Measurements from ENCODE around the gene HCST.

Gene HCST

DNA sequence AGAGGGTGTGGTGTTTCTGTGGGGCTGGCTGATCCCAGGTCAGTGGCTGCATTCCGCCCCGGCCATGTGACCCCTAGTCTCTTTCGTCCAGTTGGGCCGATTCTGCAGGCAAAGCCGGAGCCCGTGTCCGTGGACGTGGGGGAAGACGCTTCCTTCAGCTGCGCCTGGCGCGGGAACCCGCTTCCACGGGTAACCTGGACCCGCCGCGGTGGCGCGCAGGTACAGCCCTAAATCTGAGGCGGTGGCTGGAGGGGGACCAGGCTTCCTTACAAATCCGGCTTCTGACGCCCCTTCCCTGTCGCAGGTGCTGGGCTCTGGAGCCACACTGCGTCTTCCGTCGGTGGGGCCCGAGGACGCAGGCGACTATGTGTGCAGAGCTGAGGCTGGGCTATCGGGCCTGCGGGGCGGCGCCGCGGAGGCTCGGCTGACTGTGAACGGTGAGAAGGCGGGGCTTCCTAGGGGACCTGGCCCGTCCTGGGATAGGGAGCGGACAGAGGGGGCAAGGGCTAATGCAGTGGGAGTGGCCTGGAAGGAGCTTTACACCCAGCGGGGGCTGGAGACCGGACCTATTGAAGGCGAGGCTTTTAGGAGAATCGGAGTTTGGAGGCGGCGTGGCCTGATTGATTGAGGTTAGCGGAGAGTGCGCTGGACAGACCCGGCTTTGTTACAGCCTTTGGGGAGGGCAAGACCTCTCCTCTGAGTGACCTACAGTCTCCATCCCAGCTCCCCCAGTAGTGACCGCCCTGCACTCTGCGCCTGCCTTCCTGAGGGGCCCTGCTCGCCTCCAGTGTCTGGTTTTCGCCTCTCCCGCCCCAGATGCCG, 41.3 kb upstream of the HCST start:
- no peak overlapping the region for H3K4me3 ChIP-seq
- no peak for DNase-seq (ENCODE audit: low spot score)
- H3K27ac ChIP-seq: no peak overlapping the region
- TF ChIP-seq CTCF (IDR thresholded peaks at IDR 0.05): no peak

DNA sequence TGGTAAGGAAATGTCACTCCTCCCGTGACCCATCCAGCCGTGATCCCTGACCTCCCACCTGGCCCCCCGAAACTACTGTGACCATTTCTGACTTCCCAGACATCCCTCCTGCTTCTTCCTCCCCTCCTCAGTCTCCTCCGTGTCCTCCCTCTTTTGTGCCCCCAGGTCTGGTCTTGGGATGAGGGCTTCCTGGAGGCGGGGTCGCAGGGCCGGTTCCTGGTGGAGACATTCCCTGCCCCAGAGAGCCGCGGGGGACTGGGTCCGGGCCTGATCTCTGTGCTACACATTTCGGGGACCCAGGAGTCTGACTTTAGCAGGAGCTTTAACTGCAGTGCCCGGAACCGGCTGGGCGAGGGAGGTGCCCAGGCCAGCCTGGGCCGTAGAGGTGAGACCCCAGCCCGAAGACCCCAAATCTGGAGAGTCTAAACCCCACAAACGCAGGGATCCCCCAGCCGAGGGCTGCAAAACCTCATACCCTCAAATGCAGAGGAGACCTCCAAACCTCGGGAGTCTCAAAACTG, 40.6 kb upstream of the HCST start:
- H3K4me3 ChIP-seq: no peak overlapping the region
- no peak for DNase-seq (ENCODE audit: low spot score)
- no peak for TF ChIP-seq CTCF (IDR thresholded peaks at IDR 0.05)
- H3K27ac ChIP-seq: no peak overlapping the region

- no peak for DNase-seq (ENCODE audit: low spot score)
- H3K4me3 ChIP-seq: no peak overlapping the region
- no peak for TF ChIP-seq CTCF (IDR thresholded peaks at IDR 0.05)
- H3K27ac ChIP-seq: no peak overlapping the region
Observed at GRCh38 chr19:35862528-35862927, 39.8 kb upstream of the HCST start.

DNA sequence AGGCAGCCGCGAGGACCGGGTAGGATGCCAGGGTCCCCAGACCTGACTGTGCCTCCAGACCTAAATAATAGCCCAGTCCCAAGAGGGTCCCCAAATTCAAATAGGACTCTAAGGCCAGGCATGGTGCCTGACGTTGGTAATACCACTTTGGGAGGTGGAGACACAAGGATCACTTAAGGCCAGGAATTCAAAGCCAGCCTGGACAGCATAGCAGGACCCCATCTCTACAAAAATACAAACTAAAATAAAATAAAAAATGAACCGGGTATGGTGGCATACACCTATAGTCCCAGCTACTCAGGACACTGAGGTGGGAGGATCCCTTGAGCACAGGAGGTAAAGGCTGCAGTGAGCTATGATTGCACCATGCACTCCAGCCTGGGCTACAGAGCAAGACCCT, 39.3 kb upstream of the HCST start:
- H3K4me3 ChIP-seq: no peak overlapping the region
- DNase-seq (ENCODE audit: low spot score): no peak
- H3K27ac ChIP-seq: no peak overlapping the region
- no peak for TF ChIP-seq CTCF (IDR thresholded peaks at IDR 0.05)

GRCh38 chr19:35868172-35868822, 34.0 kb upstream of the HCST start, which contains the start of gene APLP1:
Gene APLP1, plus strand, starts transcription at chr19:35868574. Its CDS starts 63 bp downstream, at chr19:35868637.
- Histone ChIP-seq H3K4me3 (peak within 1 kb of the TSS; percentile 75), H3K27ac (peak within 1 kb of the TSS in 1 of 2 donors; percentile 16)
- TF ChIP-seq CTCF (IDR thresholded peaks at IDR 0.05): no peak
- DNase-seq (ENCODE audit: low spot score): no peak

GRCh38 chr19:35868823-35869326, 33.5 kb upstream of the HCST start:
- no peak for TF ChIP-seq CTCF (IDR thresholded peaks at IDR 0.05)
- no peak for DNase-seq (ENCODE audit: low spot score)
- Histone ChIP-seq H3K27ac (peak overlapping the region in 1 of 2 donors; percentile 16), H3K4me3 (peak overlapping the region; percentile 75)
